Measurements from ENCODE around the gene SLFN14.
A peak's percentile ranks its signal among the peaks of the same experiment; 100 is the strongest.

The SLFN14 gene

GRCh38 chr17:35584061-35584460, 23.4 kb upstream of the SLFN14 start:
- ChIA-PET POLR2A (no interaction called here), CTCF (no interaction called here)
- H3K4me3 ChIP-seq (ENCODE audit: low read depth, low read length), result no peak overlapping the region
- no peak for TF ChIP-seq CTCF (IDR thresholded peaks at IDR 0.05; ENCODE audit: insufficient read depth, low read length, missing control alignments)
- DNase-seq (ENCODE audit: low read depth, low spot score), result no peak

- CTCF ChIA-PET, result interaction anchor here (0.6 to 2.3 kb wide), 8 partner anchors 16 to 268 kb away, joined by 3 to 15 read pairs (median 3); no protein-coding TSS in a partner anchor
- H3K4me3 ChIP-seq (ENCODE audit: low read depth, low read length), result peak overlapping the region; percentile 83
- no peak for TF ChIP-seq CTCF (IDR thresholded peaks at IDR 0.05; ENCODE audit: insufficient read depth, low read length, missing control alignments)
- POLR2A ChIA-PET, result interaction anchor here (0.9 to 2.1 kb wide), 7 partner anchors 8 to 334 kb away, joined by 3 to 18 read pairs (median 4); partner anchors contain the start of genes AP2B1 and SLFN11
- DNase-seq (ENCODE audit: low read depth, low spot score), result no peak
These were observed 18.4 kb upstream of the SLFN14 start for GRCh38 chr17:35578929-35579432.

- ChIA-PET POLR2A (interaction anchor here (0.9 to 2.1 kb wide), 7 partner anchors 8 to 333 kb away, joined by 3 to 18 read pairs (median 4); partner anchors contain the start of genes AP2B1 and SLFN11), CTCF (interaction anchor here (0.7 to 2.3 kb wide), 6 partner anchors 17 to 267 kb away, joined by 3 to 15 read pairs (median 4); no protein-coding TSS in a partner anchor)
- no peak for DNase-seq (ENCODE audit: low read depth, low spot score)
- TF ChIP-seq CTCF (IDR thresholded peaks at IDR 0.05; ENCODE audit: insufficient read depth, low read length, missing control alignments), result no peak
- H3K4me3 ChIP-seq (ENCODE audit: low read depth, low read length), result peak within 1 kb of the TSS; percentile 83
These were observed 17.7 kb upstream of the SLFN14 start, which contains the start of gene PEX12 for GRCh38 chr17:35578197-35578928. PEX12 (minus strand) TSS chr17:35578571; CDS start chr17:35578021, 550 bp downstream.

GRCh38 chr17:35577830-35578196, 17.2 kb upstream of the SLFN14 start:
- POLR2A ChIA-PET, result interaction anchor here (1.0 to 2.1 kb wide), 6 partner anchors 9 to 333 kb away, joined by 3 to 18 read pairs (median 4); partner anchors contain the start of genes AP2B1 and SLFN11

GRCh38 chr17:35575759-35576158, 15.1 kb upstream of the SLFN14 start:
- DNase-seq (ENCODE audit: low read depth, low spot score), result no peak
- POLR2A ChIA-PET, result interaction anchor here (1.2 kb wide), 1 partner anchor 8 kb away, joined by 3 read pairs; no protein-coding TSS in a partner anchor
- CTCF ChIA-PET, result interaction anchor here (0.8 to 2.5 kb wide), 6 partner anchors 11 to 486 kb away, joined by 3 to 9 read pairs (median 3); partner anchors contain the start of genes AP2B1 and SLFN12
- no peak overlapping the region for H3K4me3 ChIP-seq (ENCODE audit: low read depth, low read length)
- TF ChIP-seq CTCF (IDR thresholded peaks at IDR 0.05; ENCODE audit: insufficient read depth, low read length, missing control alignments), result no peak

More at GRCh38 chr17:35577830-35578196, 17.2 kb upstream of the SLFN14 start:
- peak overlapping the region; percentile 83 for H3K4me3 ChIP-seq (ENCODE audit: low read depth, low read length)
- CTCF ChIA-PET, result interaction anchor here (0.7 to 2.3 kb wide), 5 partner anchors 36 to 267 kb away, joined by 3 to 15 read pairs (median 4); no protein-coding TSS in a partner anchor
- TF ChIP-seq CTCF (IDR thresholded peaks at IDR 0.05; ENCODE audit: insufficient read depth, low read length, missing control alignments), result no peak
- DNase-seq (ENCODE audit: low read depth, low spot score), result no peak

- no peak for TF ChIP-seq CTCF (IDR thresholded peaks at IDR 0.05; ENCODE audit: insufficient read depth, low read length, missing control alignments)
- DNase-seq (ENCODE audit: low read depth, low spot score), result no peak
- no peak overlapping the region for H3K4me3 ChIP-seq (ENCODE audit: low read depth, low read length)
- CTCF ChIA-PET, result interaction anchor here (0.7 to 1.8 kb wide), 3 partner anchors 9 to 256 kb away, joined by 3 to 5 read pairs (median 3); partner anchors contain the start of gene SLFN14
- POLR2A ChIA-PET, result no interaction called here
These were observed 8.8 kb upstream of the SLFN14 start for GRCh38 chr17:35569405-35569804.
